Liver (tissue), 9 donors: ENCODE data around the gene PON2. TPM values are rescaled to one million over a fixed set of nuclear protein-coding genes. Genes with fewer than 3 reads are reported as not detected.

ENCODE experiments used
- DNase-seq: peaks from one replicate; pipeline ENCODE4 v3.0.0-alpha.2; 2017; ENCODE audit warnings: low spot score
- H3K27ac ChIP-seq, 2 donors: one replicate each; pipeline ENCODE4 v1.7.0; 2013; ENCODE audit warnings: inconsistent platforms in 2 of 2, low read length in 2 of 2, control low read depth in 1 of 2, low read depth in 1 of 2, mild to moderate bottlenecking in 1 of 2
- H3K27me3 ChIP-seq, 4 donors: one replicate each; pipeline versions ENCODE4 v1.6.1 to v1.7.0; 2013; ENCODE audit warnings: low read length in 3 of 4, inconsistent platforms in 1 of 4, mild to moderate bottlenecking in 1 of 4, moderate library complexity in 1 of 4; ENCODE audit not compliant: control insufficient read depth in 4 of 4, insufficient read depth in 4 of 4
- H3K36me3 ChIP-seq, 4 donors: one replicate each; pipeline versions ENCODE4 v1.6.1 to v1.7.0; 2013; ENCODE audit warnings: low read length in 3 of 4, mild to moderate bottlenecking in 3 of 4, low read depth in 1 of 4, moderate library complexity in 1 of 4; ENCODE audit not compliant: control insufficient read depth in 4 of 4, insufficient read depth in 3 of 4
- H3K4me1 ChIP-seq, 4 donors: one replicate each; pipeline versions ENCODE4 v1.6.1 to v1.7.0; 2013; ENCODE audit warnings: low read length in 3 of 4, mild to moderate bottlenecking in 3 of 4, moderate library complexity in 1 of 4; ENCODE audit not compliant: control insufficient read depth in 4 of 4, insufficient read depth in 4 of 4
- H3K4me3 ChIP-seq, 3 donors: one replicate each; pipeline versions ENCODE4 v1.6.1 to v1.7.0; 2013; ENCODE audit warnings: low read length in 3 of 3, control low read depth in 1 of 3, low read depth in 1 of 3, mild to moderate bottlenecking in 1 of 3
- H3K9ac ChIP-seq, 2 donors: one replicate each; pipeline ENCODE4 v1.7.0; 2013; ENCODE audit warnings: low read length in 2 of 2, mild to moderate bottlenecking in 2 of 2, moderate library complexity in 2 of 2, control low read depth in 1 of 2, low read depth in 1 of 2
- H3K9me3 ChIP-seq, 4 donors: one replicate each; pipeline versions ENCODE4 v1.6.1 to v1.7.0; 2013; ENCODE audit warnings: low read length in 3 of 4; ENCODE audit not compliant: control insufficient read depth in 4 of 4
- EGR1 ChIP-seq, 2 donors: IDR thresholded peaks; 2 replicates each; pipeline ENCODE4 v1.6.1; 2016 to 2018; ENCODE audit warnings: antibody characterized with exemption in 2 of 2, low read depth in 2 of 2
- FOXA1 ChIP-seq: IDR thresholded peaks from 2 replicates; pipeline ENCODE4 v1.6.1; 2016; ENCODE audit warnings: antibody characterized with exemption
- FOXA2 ChIP-seq: IDR thresholded peaks from 2 replicates; pipeline ENCODE4 v1.6.1; 2016; ENCODE audit warnings: antibody characterized with exemption
- GABPA ChIP-seq, 2 donors: IDR thresholded peaks in 1 of 2; conservative IDR thresholded peaks in 1 of 2; 2 replicates each; pipeline ENCODE4 v1.6.1; 2016; ENCODE audit warnings: antibody characterized with exemption in 2 of 2, mild to moderate bottlenecking in 1 of 2, moderate library complexity in 1 of 2
- HNF4A ChIP-seq, 2 donors: conservative IDR thresholded peaks; 2 replicates each; pipeline ENCODE4 v1.6.1; 2016; ENCODE audit warnings: antibody characterized with exemption in 2 of 2, mild to moderate bottlenecking in 2 of 2
- HNF4G ChIP-seq: IDR thresholded peaks from 2 replicates; pipeline ENCODE4 v1.6.1; 2016; ENCODE audit warnings: antibody characterized with exemption
- JUND ChIP-seq, 2 donors: IDR thresholded peaks; 2 replicates each; pipeline ENCODE4 v1.6.1; 2016; ENCODE audit warnings: antibody characterized with exemption in 2 of 2
- NR2F2 ChIP-seq: IDR thresholded peaks from 2 replicates; pipeline ENCODE4 v1.6.1; 2016; ENCODE audit warnings: antibody characterized with exemption
- RAD21 ChIP-seq, 2 donors: IDR thresholded peaks; 2 replicates each; pipeline ENCODE4 v1.6.1; 2016; ENCODE audit warnings: antibody characterized with exemption in 2 of 2, mild to moderate bottlenecking in 2 of 2
- RXRA ChIP-seq, 2 donors: IDR thresholded peaks; 2 replicates each; pipeline ENCODE4 v1.6.1; 2017 to 2018; ENCODE audit warnings: antibody characterized with exemption in 2 of 2, mild to moderate bottlenecking in 1 of 2
- SP1 ChIP-seq: IDR thresholded peaks from 2 replicates; pipeline ENCODE4 v1.6.1; 2018; ENCODE audit warnings: antibody characterized with exemption, mild to moderate bottlenecking
- TAF1 ChIP-seq: conservative IDR thresholded peaks from 2 replicates; pipeline ENCODE4 v1.6.1; 2016; ENCODE audit warnings: antibody characterized with exemption, mild to moderate bottlenecking
- YY1 ChIP-seq: IDR thresholded peaks from 2 replicates; pipeline ENCODE4 v1.6.1; 2016; ENCODE audit warnings: antibody characterized with exemption, mild to moderate bottlenecking
- WGBS: extraction: QIAGEN DNeasy Blood & Tissue Kit; methylation state at CpG from one replicate; pipeline ENCODE4 v1.1.7; 2013; 5-methylcytosine and 5-hydroxymethylcytosine counted together
- polyA plus RNA-seq, 2 donors: library from polyadenylated mRNA; stranded (reverse) in 1 of 2; unstranded in 1 of 2; fragments of 200-250 nt in 1 of 2; fragments of >200 nt in 1 of 2; fragmentation: Nextera tagmentation in 1 of 2; extraction: Ambion mirVana in 1 of 2; gene quantifications; one replicate each; pipeline versions ENCODE4 v1.2.1 to v1.2.3, GENCODE V29; 2013 to 2015
- total RNA-seq, 2 donors: library from RNA; depleted of rRNA; stranded (reverse); fragments of >200 nt; gene quantifications; one replicate each; pipeline ENCODE4 v1.2.3, GENCODE V29; 2014
- TF ChIP-seq, protein P1 (sequence below): IDR thresholded peaks from 2 replicates; pipeline ENCODE4 v1.6.1; 2016; ENCODE audit warnings: antibody characterized with exemption
- TF ChIP-seq, protein P2 (sequence below): IDR thresholded peaks from 2 replicates; pipeline ENCODE4 v1.6.1; 2016; ENCODE audit warnings: antibody characterized with exemption, mild to moderate bottlenecking
- TF ChIP-seq, protein P3 (sequence below): IDR thresholded peaks from 2 replicates; pipeline ENCODE4 v1.6.1; 2016; ENCODE audit warnings: antibody characterized with exemption
- TF ChIP-seq, protein P4 (sequence below): IDR thresholded peaks from 2 replicates; pipeline ENCODE4 v1.6.1; 2016; ENCODE audit warnings: antibody characterized with exemption
- donor health status: healthy.
- donor health status: healthy.
- donor health status: healthy.
- donor health status: healthy.
- donor health status: healthy.

The PON2 gene
- total RNA-seq (100 to 1,000 TPM; 145 to 193 TPM), polyA plus RNA-seq (100 to 1,000 TPM in 1 of 2 donors, 10 to 100 TPM in 1; 99.1 to 276 TPM)

DNA sequence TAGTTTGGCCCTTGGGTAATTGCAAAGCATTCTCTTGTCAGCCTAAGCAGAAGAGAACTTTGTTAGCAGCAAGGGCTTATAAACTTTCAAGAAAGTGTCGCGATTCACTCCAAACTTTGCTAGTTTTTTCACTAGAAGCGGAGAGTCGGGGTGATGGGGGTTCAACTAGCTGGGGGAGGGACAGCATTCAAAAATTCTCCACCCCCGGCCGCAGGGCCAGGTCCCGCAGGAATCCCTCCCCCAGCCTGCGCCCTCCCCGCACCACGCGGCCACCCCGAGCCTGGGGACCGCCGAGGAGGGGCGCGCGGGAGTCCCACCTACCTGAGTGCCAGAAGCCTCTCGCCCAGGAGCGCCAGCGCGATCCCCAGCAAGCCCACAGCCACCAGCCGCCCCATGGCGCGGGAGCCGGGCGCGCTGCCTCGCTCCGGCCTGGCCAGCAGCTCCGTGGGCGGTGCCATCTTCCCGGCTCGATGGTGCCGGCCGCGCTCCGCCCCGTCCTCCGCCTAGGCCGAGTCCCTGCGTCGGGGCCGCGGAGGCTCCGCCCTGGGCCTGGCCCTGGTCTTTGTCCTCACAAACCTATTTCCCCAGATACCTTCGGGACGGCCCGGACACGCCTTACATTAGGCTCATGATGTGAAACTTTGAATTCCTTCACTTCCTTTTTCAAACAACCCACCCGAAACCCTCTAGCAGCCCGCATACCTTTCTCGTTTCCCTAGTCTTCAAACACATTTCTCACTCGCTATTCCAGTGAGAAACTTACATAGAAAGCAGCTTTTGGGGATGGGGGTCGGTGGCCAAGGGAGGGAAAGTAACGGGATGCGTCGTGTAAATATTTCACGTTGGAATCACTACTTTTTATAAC, at the start of gene PON2:
Gene PON2 (minus strand): TSS at position 472 of the 865 bp plus-strand sequence. CDS start 77 bp downstream, at position 395.
- under 1% methylated on average over 58 of the region's 58 CpGs for WGBS
- peaks cover 18 to 55% (median 36%) of the 10 kb centered on the region in 4 donors for H3K4me1 ChIP-seq

DNA sequence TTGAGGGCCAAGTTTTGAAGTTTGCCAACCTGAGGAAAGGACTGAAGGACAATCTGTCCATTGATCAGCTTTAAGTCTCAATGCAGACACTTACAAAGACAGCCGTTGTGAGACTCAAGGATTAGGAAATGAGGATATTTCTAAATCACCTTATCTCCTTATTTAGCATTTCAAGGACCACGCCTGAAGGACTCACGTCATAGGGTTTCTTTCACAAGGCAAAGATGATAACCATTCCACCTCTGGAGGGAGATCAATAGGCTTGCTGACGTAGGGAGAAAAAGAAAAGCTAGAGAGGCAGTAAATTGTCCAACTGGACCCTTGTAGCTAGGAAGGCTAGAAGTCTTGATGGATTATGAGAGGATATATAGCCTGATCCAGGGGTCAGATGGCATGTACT, 47.6 kb upstream of the PON2 start:
- 88% methylated on average over 4 of the region's 4 CpGs for WGBS
- Histone ChIP-seq H3K9ac (no peak overlapping the region), H3K27me3 (no peaks in the 10 kb centered on the region), H3K27ac (no peak overlapping the region), H3K36me3 (no peaks in the 10 kb centered on the region), H3K4me1 (peaks cover 0 to 10% (median 8%) of the 10 kb centered on the region in 4 donors), H3K9me3 (no peaks in the 10 kb centered on the region), H3K4me3 (no peak overlapping the region)
- no peak for DNase-seq
- TF ChIP-seq TAF1 = no peak
- TF ChIP-seq, protein P1, sequence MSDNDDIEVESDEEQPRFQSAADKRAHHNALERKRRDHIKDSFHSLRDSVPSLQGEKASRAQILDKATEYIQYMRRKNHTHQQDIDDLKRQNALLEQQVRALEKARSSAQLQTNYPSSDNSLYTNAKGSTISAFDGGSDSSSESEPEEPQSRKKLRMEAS = no peak
- no peak for TF ChIP-seq HNF4G
- TF ChIP-seq RAD21 (IDR thresholded peaks at IDR 0.05) = no peak
- TF ChIP-seq, protein P2, sequence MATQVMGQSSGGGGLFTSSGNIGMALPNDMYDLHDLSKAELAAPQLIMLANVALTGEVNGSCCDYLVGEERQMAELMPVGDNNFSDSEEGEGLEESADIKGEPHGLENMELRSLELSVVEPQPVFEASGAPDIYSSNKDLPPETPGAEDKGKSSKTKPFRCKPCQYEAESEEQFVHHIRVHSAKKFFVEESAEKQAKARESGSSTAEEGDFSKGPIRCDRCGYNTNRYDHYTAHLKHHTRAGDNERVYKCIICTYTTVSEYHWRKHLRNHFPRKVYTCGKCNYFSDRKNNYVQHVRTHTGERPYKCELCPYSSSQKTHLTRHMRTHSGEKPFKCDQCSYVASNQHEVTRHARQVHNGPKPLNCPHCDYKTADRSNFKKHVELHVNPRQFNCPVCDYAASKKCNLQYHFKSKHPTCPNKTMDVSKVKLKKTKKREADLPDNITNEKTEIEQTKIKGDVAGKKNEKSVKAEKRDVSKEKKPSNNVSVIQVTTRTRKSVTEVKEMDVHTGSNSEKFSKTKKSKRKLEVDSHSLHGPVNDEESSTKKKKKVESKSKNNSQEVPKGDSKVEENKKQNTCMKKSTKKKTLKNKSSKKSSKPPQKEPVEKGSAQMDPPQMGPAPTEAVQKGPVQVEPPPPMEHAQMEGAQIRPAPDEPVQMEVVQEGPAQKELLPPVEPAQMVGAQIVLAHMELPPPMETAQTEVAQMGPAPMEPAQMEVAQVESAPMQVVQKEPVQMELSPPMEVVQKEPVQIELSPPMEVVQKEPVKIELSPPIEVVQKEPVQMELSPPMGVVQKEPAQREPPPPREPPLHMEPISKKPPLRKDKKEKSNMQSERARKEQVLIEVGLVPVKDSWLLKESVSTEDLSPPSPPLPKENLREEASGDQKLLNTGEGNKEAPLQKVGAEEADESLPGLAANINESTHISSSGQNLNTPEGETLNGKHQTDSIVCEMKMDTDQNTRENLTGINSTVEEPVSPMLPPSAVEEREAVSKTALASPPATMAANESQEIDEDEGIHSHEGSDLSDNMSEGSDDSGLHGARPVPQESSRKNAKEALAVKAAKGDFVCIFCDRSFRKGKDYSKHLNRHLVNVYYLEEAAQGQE = no peak
- no peak for TF ChIP-seq GABPA (IDR thresholded peaks at IDR 0.05 in 1 of 2, conservative IDR thresholded peaks at IDR 0.05 in 1 of 2)
- TF ChIP-seq, protein P3, sequence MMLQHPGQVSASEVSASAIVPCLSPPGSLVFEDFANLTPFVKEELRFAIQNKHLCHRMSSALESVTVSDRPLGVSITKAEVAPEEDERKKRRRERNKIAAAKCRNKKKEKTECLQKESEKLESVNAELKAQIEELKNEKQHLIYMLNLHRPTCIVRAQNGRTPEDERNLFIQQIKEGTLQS = no peak
- TF ChIP-seq FOXA2 = no peak
- no peak for TF ChIP-seq HNF4A (conservative IDR thresholded peaks at IDR 0.05)
- TF ChIP-seq RXRA (IDR thresholded peaks at IDR 0.05) = no peak
- TF ChIP-seq, protein P4, sequence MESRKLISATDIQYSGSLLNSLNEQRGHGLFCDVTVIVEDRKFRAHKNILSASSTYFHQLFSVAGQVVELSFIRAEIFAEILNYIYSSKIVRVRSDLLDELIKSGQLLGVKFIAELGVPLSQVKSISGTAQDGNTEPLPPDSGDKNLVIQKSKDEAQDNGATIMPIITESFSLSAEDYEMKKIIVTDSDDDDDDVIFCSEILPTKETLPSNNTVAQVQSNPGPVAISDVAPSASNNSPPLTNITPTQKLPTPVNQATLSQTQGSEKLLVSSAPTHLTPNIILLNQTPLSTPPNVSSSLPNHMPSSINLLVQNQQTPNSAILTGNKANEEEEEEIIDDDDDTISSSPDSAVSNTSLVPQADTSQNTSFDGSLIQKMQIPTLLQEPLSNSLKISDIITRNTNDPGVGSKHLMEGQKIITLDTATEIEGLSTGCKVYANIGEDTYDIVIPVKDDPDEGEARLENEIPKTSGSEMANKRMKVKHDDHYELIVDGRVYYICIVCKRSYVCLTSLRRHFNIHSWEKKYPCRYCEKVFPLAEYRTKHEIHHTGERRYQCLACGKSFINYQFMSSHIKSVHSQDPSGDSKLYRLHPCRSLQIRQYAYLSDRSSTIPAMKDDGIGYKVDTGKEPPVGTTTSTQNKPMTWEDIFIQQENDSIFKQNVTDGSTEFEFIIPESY = no peak
- TF ChIP-seq JUND (IDR thresholded peaks at IDR 0.05) = no peak
- TF ChIP-seq FOXA1 = no peak
- TF ChIP-seq EGR1 (IDR thresholded peaks at IDR 0.05; ENCODE audit: low read depth in 2 of 2) = no peak
- TF ChIP-seq YY1 = no peak
- TF ChIP-seq NR2F2 = no peak
- no peak for TF ChIP-seq SP1

More for the DNA sequence above, at the start of gene PON2:
- H3K36me3 ChIP-seq = no peaks in the 10 kb centered on the region
- DNase-seq = peak; percentile 78
- peak within 1 kb of the TSS; percentile 40 to 87 (median 85) for H3K4me3 ChIP-seq
- H3K27ac ChIP-seq = peak within 1 kb of the TSS; percentile 89 to 99
- TF ChIP-seq RXRA (IDR thresholded peaks at IDR 0.05) (peak; percentile 8 to 38), TAF1 (peak; percentile 35), HNF4A (conservative IDR thresholded peaks at IDR 0.05) (peak; percentile 57 to 65), YY1 (peak; percentile 56), GABPA (IDR thresholded peaks at IDR 0.05 in 1 of 2, conservative IDR thresholded peaks at IDR 0.05 in 1 of 2) (no peak), SP1 (peak; percentile 54), RAD21 (IDR thresholded peaks at IDR 0.05) (peak in 1 of 2 donors; percentile 22)
- TF ChIP-seq, protein P3 = no peak
- TF ChIP-seq, protein P2 = peak; percentile 24
- H3K9ac ChIP-seq = peak within 1 kb of the TSS; percentile 80 to 95
- no peaks in the 10 kb centered on the region for H3K27me3 ChIP-seq
- no peaks in the 10 kb centered on the region for H3K9me3 ChIP-seq
